BLaER1 treated with 17β-estradiol and CSF1 and Interleukin-3, amounts not matched to agents 10 nM and 100 nM (cell line): ENCODE results near the gene IGSF6.
"Not testable (repeated sequence)": the region's sequence is repeated elsewhere in the genome, so short reads cannot be mapped to it uniquely, and the experiment has no call there.

Experiments
- H3K27ac ChIP-seq, 11 experiments: shearing (Covaris generic); formaldehyde crosslinking; 2 replicates each; pipeline ENCODE4 v1.8.1; 2022
- H3K27me3 ChIP-seq, 11 experiments: shearing (Covaris generic); formaldehyde crosslinking; 2 replicates each; pipeline ENCODE4 v1.8.1; 2022
- H3K36me3 ChIP-seq, 11 experiments: shearing (Covaris generic); formaldehyde crosslinking; 2 replicates each; pipeline ENCODE4 v1.8.1; 2022
- H3K4me1 ChIP-seq, 10 experiments: shearing (Covaris generic); formaldehyde crosslinking; 2 replicates each; pipeline ENCODE4 v1.8.1; 2022
- H3K4me2 ChIP-seq, 11 experiments: shearing (Covaris generic); formaldehyde crosslinking; 2 replicates each; pipeline ENCODE4 v1.8.1; 2022
- H3K4me3 ChIP-seq, 10 experiments: shearing (Covaris generic); formaldehyde crosslinking; 2 replicates each; pipeline ENCODE4 v1.8.1; 2022
- H3K9ac ChIP-seq, 11 experiments: shearing (Covaris generic); formaldehyde crosslinking; 2 replicates each; pipeline ENCODE4 v1.8.1; 2022
- H3K9me3 ChIP-seq, 11 experiments: shearing (Covaris generic); formaldehyde crosslinking; replicated peaks in 1 of 11; 2 replicates each; pipeline ENCODE4 v1.8.1; 2022
- H4K20me1 ChIP-seq, 11 experiments: shearing (Covaris generic); formaldehyde crosslinking; 2 replicates each; pipeline ENCODE4 v1.8.1; 2022
- Cebpa-rat ChIP-seq, 11 experiments: shearing (Covaris generic); IDR thresholded peaks; 2 replicates each; pipeline ENCODE4 v1.8.1; 2022

The IGSF6 gene

GRCh38 chr16:21629616-21630539, 22.5 kb downstream of the IGSF6 start:
- Histone ChIP-seq H3K4me1 (peaks cover 26 to 100% (median 57%) of the 10 kb centered on the region in 10 experiments), H3K4me2 (peak overlapping the region in 5 of 11 experiments; percentile 30 to 99 (median 97); a peak in 8 of 22 replicates), H3K4me3 (peak overlapping the region in 3 of 10 experiments; percentile 1 to 16 (median 2); a peak in 3 of 20 replicates), H3K9ac (peak overlapping the region in 1 of 11 experiments; percentile 38; a peak in 1 of 22 replicates), H3K27ac (peak overlapping the region in 9 of 11 experiments; percentile 22 to 89 (median 86); a peak in 16 of 22 replicates), H4K20me1 (peaks cover 0 to 100% (median 40%) of the 10 kb centered on the region in 11 experiments; a peak in 14 of 22 replicates), H3K9me3 (peaks cover 0 to 31% (median 26%) of the 10 kb centered on the region in 11 experiments; a peak in 20 of 22 replicates), H3K36me3 (peaks cover 85 to 100% (median 96%) of the 10 kb centered on the region in 11 experiments)
- not testable (repeated sequence) for H3K27me3 ChIP-seq

GRCh38 chr16:21628772-21629171, 23.6 kb downstream of the IGSF6 start:
- H3K4me2 ChIP-seq: peak overlapping the region in 4 of 11 experiments; percentile 95 to 99 (median 97); a peak in 8 of 22 replicates
- H3K9ac ChIP-seq: no peak overlapping the region
- H3K36me3 ChIP-seq: peaks cover 85 to 100% (median 96%) of the 10 kb centered on the region in 11 experiments
- H3K9me3 ChIP-seq: peaks cover 0 to 31% (median 26%) of the 10 kb centered on the region in 11 experiments; a peak in 20 of 22 replicates
- H4K20me1 ChIP-seq: peaks cover 0 to 100% (median 29%) of the 10 kb centered on the region in 11 experiments; a peak in 13 of 22 replicates
- peak overlapping the region in 2 of 10 experiments; percentile 1 to 2; a peak in 1 of 20 replicates for H3K4me3 ChIP-seq
- no peak for TF ChIP-seq Cebpa-rat (IDR thresholded peaks at IDR 0.05)
- no peaks in the 10 kb centered on the region for H3K27me3 ChIP-seq
- H3K27ac ChIP-seq: peak overlapping the region in 10 of 11 experiments; percentile 18 to 89 (median 86); a peak in 16 of 22 replicates
- peaks cover 26 to 100% (median 65%) of the 10 kb centered on the region in 10 experiments for H3K4me1 ChIP-seq

- H3K9me3 ChIP-seq: peaks cover 0 to 31% (median 26%) of the 10 kb centered on the region in 11 experiments; a peak in 20 of 22 replicates
- H3K27me3 ChIP-seq: no peaks in the 10 kb centered on the region
- H3K4me3 ChIP-seq: 0 out of 20 replicates have a peak overlapping the region, but pooled peaks of 1 of the 10 experiments have one; percentile 6
- H3K4me1 ChIP-seq: peaks cover 26 to 100% (median 68%) of the 10 kb centered on the region in 10 experiments
- no peak for TF ChIP-seq Cebpa-rat (IDR thresholded peaks at IDR 0.05)
- H3K4me2 ChIP-seq: peak overlapping the region in 7 of 11 experiments; percentile 18 to 99 (median 95); a peak in 11 of 22 replicates
- peaks cover 0 to 100% (median 28%) of the 10 kb centered on the region in 11 experiments; a peak in 14 of 22 replicates for H4K20me1 ChIP-seq
- peak overlapping the region in 10 of 11 experiments; percentile 71 to 91 (median 86); a peak in 18 of 22 replicates for H3K27ac ChIP-seq
- H3K9ac ChIP-seq: peak overlapping the region in 1 of 11 experiments; percentile 19; a peak in 2 of 22 replicates
- H3K36me3 ChIP-seq: peaks cover 86 to 100% (median 96%) of the 10 kb centered on the region in 11 experiments
These were observed 24.2 kb downstream of the IGSF6 start for GRCh38 chr16:21628121-21628726.

- H4K20me1 ChIP-seq: peaks cover 0 to 100% (median 27%) of the 10 kb centered on the region in 11 experiments; a peak in 16 of 22 replicates
- peaks cover 26 to 100% (median 75%) of the 10 kb centered on the region in 10 experiments for H3K4me1 ChIP-seq
- H3K9me3 ChIP-seq: peaks cover 0 to 31% (median 26%) of the 10 kb centered on the region in 11 experiments; a peak in 20 of 22 replicates
- H3K4me3 ChIP-seq: peak overlapping the region in 6 of 10 experiments; percentile 3 to 33 (median 18); a peak in 4 of 20 replicates
- peaks cover 85 to 100% (median 96%) of the 10 kb centered on the region in 11 experiments for H3K36me3 ChIP-seq
- H3K9ac ChIP-seq: peak overlapping the region; percentile 27 to 78 (median 67); a peak in 20 of 22 replicates
- TF ChIP-seq Cebpa-rat (IDR thresholded peaks at IDR 0.05): peak in 9 of 11 experiments; percentile 89 to 98 (median 95); a peak in 18 of 22 replicates
- H3K27ac ChIP-seq: peak overlapping the region; percentile 20 to 91 (median 86); a peak in 21 of 22 replicates
- H3K27me3 ChIP-seq: no peaks in the 10 kb centered on the region
- H3K4me2 ChIP-seq: peak overlapping the region; percentile 68 to 99 (median 87)
These were observed 25.6 kb downstream of the IGSF6 start for GRCh38 chr16:21626659-21627277.

- peak overlapping the region in 10 of 11 experiments; percentile 71 to 91 (median 86); a peak in 19 of 22 replicates for H3K27ac ChIP-seq
- H3K9ac ChIP-seq: peak overlapping the region in 8 of 11 experiments; percentile 2 to 71 (median 50); a peak in 9 of 22 replicates
- H3K9me3 ChIP-seq: peaks cover 0 to 26% (median 24%) of the 10 kb centered on the region in 11 experiments; a peak in 20 of 22 replicates
- peaks cover 0 to 100% (median 40%) of the 10 kb centered on the region in 11 experiments; a peak in 18 of 22 replicates for H4K20me1 ChIP-seq
- H3K4me3 ChIP-seq: peak overlapping the region in 3 of 10 experiments; percentile 12 to 50 (median 34); a peak in 2 of 20 replicates
- no peaks in the 10 kb centered on the region for H3K27me3 ChIP-seq
- no peak for TF ChIP-seq Cebpa-rat (IDR thresholded peaks at IDR 0.05)
- peaks cover 90 to 100% (median 98%) of the 10 kb centered on the region in 11 experiments for H3K36me3 ChIP-seq
- peak overlapping the region in 10 of 11 experiments; percentile 74 to 99 (median 88); a peak in 16 of 22 replicates for H3K4me2 ChIP-seq
- H3K4me1 ChIP-seq: peaks cover 26 to 100% (median 90%) of the 10 kb centered on the region in 10 experiments
These were observed 27.4 kb downstream of the IGSF6 start for GRCh38 chr16:21625026-21625425.

- Histone ChIP-seq H3K36me3 (peaks cover 88 to 100% (median 98%) of the 10 kb centered on the region in 11 experiments), H3K4me3 (no peak overlapping the region; a peak in 1 of 20 replicates), H3K4me1 (peaks cover 24 to 100% (median 97%) of the 10 kb centered on the region in 10 experiments), H4K20me1 (peaks cover 0 to 100% (median 55%) of the 10 kb centered on the region in 11 experiments; a peak in 18 of 22 replicates), H3K4me2 (peak overlapping the region in 4 of 11 experiments; percentile 95 to 99 (median 97); a peak in 8 of 22 replicates), H3K27ac (peak overlapping the region in 4 of 11 experiments; percentile 10 to 64 (median 47); a peak in 6 of 22 replicates), H3K27me3 (no peaks in the 10 kb centered on the region), H3K9ac (no peak overlapping the region; a peak in 1 of 22 replicates), H3K9me3 (peaks cover 0 to 1% (median 0%) of the 10 kb centered on the region in 11 experiments; a peak in 2 of 22 replicates)
- TF ChIP-seq Cebpa-rat (IDR thresholded peaks at IDR 0.05): no peak
These were observed 29.9 kb downstream of the IGSF6 start for GRCh38 chr16:21622545-21622944.

- no peak for TF ChIP-seq Cebpa-rat (IDR thresholded peaks at IDR 0.05)
- H3K9ac ChIP-seq: peak overlapping the region in 3 of 11 experiments; percentile 9 to 26 (median 19); a peak in 4 of 22 replicates
- H3K9me3 ChIP-seq: no peaks in the 10 kb centered on the region
- no peak overlapping the region for H3K4me3 ChIP-seq
- no peaks in the 10 kb centered on the region for H3K27me3 ChIP-seq
- peaks cover 10 to 100% (median 74%) of the 10 kb centered on the region in 11 experiments; a peak in 21 of 22 replicates for H4K20me1 ChIP-seq
- peak overlapping the region in 6 of 11 experiments; percentile 57 to 99 (median 97); a peak in 12 of 22 replicates for H3K4me2 ChIP-seq
- H3K36me3 ChIP-seq: peaks cover 91 to 100% (median 100%) of the 10 kb centered on the region in 11 experiments
- peaks cover 13 to 100% (median 97%) of the 10 kb centered on the region in 10 experiments for H3K4me1 ChIP-seq
- peak overlapping the region in 7 of 11 experiments; percentile 1 to 99 (median 51); a peak in 12 of 22 replicates for H3K27ac ChIP-seq
These were observed 31.8 kb downstream of the IGSF6 start for GRCh38 chr16:21620592-21620991.
